Bronchus fibroblast of lung (primary cell): ENCODE results near the gene SUSD1. TPM values are rescaled to one million over a fixed set of nuclear protein-coding genes. Genes with fewer than 3 reads are reported as not detected.

Experiments
- total RNA-seq: library from RNA; depleted of rRNA; stranded (reverse); fragments of >200 nt; gene quantifications from 2 replicates; pipeline ENCODE4 v1.2.3, GENCODE V29; 2015

Gene SUSD1
- 8.8 and 10.8 TPM in 2 replicates for total RNA-seq

GRCh38 chr9:112174965-112175795 is at the start of gene SUSD1:
Gene SUSD1 (minus strand): TSS chr9:112175297. CDS start chr9:112175235, 62 bp downstream.

Other genes starting within 250 kb of the SUSD1 start
- gene PTBP3, start 158.3 kb upstream of the SUSD1 start, total RNA-seq = 12.6 and 14.8 TPM in 2 replicates
- 14.3 and 14.6 TPM in 2 replicates for gene HSDL2, start 204.8 kb upstream of the SUSD1 start, total RNA-seq